ENCODE data around the gene TDP2.
"Not testable (repeated sequence)": the region's sequence is repeated elsewhere in the genome, so short reads cannot be mapped to it uniquely, and the experiment has no call there.

Gene TDP2

DNA sequence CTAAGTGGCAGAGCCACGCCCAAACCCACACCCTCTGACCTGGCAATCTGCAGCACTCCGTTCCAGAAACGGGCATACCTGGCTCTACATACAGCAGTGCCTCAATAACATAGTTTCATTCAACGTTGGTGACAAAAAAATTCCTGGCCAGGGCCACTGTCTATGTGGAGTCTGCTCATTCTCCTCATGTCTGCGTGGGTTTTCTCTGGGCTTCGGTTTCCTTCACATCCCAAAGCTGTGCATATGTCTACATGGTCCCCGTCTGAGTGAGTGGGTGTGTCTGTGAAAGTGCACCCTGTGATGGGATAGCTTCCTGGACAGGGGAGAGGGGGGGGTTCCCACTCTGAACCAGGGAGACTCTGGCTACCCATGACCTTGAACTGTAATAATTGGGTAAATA is 22.8 kb downstream of the TDP2 start:
- DNase-seq, result no peak

DNA sequence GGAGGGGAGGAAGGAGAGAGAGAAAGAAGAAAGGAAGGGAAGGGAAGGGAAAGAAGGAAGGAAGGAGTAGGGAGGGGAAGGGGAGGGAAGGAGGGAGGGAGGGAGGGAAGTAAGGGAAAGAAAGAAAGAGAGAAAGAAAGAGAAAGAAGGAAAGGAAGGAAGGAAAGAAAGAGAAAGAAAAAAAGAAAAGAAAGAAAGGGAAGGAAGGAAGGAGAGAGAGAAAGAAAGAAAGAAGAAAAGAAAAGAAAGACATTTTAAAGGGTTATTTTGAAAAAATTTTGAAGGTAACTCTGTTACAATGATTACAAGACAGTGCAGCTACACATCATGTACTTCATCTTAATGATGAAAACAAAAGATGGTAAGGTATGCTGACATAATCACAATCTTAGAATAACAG is 24.6 kb downstream of the TDP2 start:
- no peak for DNase-seq

DNA sequence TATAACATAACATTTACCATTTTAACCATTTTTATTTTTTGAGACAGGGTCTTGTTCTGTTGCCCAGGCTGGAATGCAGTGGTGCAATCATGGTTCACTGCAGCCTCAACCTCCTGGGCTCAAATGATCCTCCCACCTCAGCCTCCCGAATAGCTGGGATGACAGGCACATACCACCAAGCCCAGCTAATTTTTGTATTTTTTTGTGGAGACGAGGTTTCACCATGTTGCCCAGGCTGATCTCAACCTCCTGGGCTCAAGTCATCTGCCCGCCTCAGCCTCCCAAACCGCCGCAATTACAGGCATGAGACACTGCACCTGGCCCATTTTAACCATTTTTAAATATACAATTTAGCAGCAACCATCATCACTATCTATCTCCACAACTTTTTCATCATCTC is 26.1 kb downstream of the TDP2 start:
- DNase-seq, result not testable (repeated sequence)

DNA sequence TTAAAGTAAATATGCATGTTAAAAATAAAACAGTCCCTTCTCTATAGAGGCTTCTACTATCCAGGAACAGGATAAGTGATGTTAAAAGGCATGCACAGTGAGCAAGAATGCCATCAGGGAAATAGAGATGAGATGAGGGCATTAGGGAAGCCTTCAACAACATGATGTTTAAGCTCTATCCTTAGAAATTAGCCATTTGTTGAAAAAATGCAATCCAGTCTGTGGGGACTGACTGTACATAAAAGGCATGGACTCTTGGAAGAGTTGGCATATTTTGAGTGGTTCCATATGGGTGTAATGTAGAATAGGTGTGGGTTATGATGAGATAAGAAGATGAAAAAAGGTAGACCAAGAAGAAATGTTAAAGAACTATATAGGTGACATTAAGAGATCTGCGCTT is 26.5 kb downstream of the TDP2 start:
- DNase-seq, result no peak

DNA sequence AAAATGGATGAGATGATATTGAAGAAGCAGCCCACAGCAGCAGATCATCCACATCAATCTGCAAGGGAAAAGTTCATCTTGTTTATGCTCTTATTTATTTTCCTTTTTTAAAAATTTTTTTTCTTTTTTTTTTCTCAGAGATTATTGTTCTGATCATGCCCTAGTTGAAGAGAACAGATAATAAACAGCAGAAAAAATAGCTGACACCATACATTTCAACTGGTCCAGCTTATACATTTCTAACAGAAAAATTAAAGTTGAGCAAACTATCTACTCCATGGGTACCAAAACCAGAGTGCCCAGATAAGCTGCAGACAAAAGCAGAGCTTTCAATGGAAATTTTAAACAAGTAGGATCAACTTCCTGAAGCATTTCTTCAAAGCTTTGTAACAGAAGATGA is 30.0 kb downstream of the TDP2 start:
- DNase-seq, result no peak

DNA sequence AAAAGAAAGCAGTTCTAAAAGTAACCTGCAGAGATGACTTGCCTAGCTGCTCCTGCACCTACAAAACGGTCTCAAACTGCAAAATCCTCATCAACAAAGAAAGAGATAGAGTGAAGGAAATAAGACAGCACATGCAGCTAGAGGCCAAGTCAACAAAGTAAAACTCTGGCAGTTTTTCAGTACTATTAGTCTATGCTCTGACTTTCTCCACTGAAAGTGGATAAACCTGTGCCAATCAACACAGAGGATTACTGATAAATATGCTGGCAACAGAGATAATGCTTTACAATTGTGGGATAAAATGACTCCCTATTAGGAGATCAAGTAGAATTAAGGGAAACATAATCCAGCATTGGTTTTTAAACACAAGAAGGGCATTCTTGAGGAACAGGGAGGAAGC is 34.1 kb downstream of the TDP2 start:
- no peak for DNase-seq

DNA sequence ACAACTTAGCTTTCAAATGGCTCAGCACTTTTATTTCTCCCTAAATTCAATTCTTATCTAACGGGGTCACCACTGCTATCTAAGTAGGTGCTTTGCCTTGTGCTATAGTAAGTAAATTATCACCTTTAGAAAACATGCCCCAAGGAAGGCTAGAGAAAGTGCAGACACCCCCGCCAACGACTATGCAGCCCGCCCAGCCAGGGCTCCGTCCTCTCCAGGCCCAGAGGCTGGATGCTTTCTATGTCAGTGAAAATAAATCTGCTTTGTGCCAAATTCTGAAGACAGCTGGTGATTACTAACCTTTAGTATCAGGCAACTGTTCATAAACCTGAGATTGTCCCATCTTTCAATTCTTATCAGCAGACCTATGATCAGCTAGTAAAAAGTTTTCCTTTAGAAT is 35.0 kb downstream of the TDP2 start:
- DNase-seq, result no peak

DNA sequence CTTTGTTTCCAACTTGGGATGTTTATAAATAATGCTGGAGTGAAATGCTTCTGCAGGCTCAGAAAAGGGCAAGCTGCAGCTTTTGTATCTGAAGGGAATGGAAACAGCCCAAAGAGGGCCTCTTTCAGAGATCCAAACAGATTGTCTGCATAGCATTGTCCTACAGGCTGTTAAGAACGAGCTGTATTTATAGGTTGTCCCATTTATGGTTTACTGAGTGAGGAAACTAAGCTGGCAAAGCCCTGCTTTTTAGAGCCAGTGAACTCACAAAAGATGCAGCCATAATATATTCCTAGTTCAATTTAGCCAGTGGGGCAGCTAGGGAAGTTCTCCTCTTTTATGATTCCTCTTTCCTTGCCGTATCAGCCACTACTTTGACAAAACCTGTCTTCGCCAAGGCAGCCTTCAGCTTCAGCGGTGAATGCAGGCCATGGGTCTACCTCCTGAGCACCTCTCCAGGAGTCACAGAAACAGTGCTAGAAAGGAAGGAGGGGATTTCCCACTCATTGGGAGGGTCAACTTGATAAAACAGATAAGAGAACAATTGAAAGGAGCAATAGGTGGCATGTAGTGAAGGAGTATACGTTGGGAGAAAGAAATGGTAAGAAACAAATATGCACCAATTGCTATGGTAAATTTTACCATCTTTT is 35.7 kb downstream of the TDP2 start:
- no peak for DNase-seq

DNA sequence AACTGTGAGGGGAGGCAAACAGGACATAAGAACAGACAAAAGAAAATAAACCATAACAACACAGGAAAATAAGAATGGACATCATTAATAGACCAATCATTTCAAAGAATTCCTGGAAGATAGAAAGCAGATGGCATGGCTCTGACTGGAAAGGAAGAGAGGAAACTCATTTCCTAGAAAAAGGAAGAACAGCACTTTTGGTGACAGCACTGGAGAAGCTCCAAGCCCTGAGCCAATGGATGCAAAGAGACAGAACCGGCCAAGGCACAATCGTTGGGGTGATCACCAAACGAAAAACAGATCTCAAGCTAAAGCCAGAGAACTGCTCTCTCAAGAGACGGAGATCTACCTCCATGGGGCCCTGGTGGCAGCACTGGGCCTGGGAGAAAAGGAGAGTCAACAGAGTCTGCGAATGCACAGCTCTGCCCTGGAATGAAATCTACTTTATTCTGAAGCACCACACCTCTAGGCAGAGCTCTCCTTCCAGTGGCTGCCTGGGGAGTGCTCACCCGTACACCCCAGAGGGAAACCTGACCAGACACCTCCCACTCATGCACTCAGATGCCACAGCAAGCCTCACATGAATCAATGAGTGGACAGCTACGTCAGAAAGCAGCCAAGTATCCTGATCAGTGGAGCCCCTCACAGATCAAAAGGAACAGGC is 44.9 kb downstream of the TDP2 start:
- no peak for DNase-seq

DNA sequence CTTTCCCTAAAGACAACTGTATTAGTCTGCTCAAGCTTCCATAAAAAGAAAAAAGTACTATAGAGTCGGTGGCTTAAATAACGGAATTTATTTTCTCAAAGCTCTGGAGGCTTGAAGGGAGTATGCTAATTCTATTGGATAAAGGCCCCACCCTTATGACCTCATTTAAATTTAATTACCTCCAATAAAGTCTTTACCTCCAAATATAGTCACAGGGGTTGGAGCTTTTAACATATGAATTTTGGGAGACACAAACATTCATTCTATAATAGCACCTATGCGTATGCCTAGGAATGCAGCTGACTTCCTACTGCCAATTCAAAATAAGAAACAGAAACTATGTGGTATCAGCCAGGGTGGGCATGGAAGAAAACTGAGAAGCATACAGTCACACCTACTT is 46.1 kb downstream of the TDP2 start:
- no peak for DNase-seq

DNA sequence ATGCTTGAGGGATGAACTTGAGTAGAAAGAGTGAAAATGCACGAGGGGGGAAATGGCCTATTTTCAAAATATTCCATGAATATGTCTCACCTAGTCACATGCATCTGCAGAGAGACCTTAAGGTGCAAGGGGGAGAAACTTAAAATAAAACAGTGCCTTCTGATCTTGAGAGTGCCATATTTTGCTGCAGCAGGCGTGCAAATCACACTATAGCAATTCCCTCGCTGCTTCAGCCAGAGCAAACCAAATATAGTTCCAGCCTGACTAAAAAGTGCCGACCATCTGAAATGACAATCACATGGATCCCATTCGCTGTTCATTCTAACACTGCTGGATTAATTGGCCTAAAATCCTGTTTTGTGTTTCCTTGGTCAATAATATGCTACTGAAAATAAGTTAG is 47.0 kb downstream of the TDP2 start:
- no peak for DNase-seq

DNA sequence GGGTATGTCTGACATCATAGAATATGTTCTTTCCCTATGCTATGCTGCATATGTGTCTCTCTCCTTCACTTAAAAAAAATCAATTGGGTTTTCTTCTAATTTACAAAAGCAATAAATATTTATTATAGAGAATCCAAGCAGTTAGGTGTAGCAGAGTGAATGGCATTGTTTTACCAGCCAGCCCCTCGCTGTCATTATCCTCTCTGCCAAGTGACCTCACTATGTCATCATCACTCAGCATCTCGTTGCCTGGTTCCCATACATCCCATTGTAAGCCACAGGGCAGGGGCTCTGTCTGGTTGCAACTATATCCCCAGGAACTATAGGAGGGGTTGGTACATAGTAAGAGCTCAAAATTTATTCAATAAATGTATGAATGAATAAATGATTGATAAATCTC is 52.1 kb downstream of the TDP2 start:
- DNase-seq, result no peak

DNA sequence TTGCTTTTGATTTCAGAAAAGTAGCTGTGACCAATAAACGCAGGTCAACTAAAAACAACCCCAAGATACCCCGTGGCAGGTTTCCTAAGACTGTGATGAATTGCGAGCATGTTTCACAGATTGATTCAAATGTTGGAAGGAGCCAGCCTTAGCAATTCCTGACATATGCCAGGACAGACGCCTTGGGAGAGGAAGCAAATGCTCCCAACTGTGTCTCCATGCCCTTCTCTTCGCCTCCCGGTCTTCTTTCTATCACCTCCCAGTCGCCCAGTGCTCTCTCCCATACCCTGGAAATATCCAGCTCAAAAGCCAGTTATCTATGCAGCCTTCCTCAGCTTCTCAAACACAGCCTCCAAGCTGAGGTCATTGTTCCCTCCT is 52.7 kb downstream of the TDP2 start:
- no peak for DNase-seq

DNA sequence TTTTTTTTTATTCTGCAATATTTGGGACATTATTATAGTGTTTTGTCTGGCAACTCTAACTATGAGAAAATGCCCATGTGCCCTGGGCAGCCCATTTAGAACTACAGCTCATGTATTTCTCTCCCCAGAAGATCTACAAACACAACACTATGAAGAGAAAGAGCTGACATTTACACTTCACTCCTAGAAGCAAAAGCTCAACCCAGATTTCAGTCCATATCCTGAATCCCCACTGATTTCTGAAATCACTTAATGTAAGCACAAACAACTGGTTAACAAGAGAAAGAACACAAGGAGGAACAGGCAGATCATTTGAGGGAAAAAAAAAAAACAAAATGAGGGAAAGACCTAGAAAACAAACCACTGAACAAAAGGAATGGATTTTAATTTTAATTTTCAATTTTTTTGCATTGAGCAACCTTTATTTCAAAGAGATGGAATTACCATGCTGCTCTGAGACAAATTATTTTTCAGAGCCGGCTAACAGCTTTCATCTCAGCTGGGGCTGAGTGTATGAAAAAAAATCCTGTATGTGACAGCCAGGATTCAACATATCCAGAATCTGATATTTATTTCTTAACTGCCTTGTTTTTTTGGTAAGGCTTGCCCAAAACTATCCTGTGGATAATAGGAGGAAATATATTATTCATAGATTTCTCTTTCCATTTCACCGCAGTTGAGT is 53.2 kb downstream of the TDP2 start:
- DNase-seq, result no peak

DNA sequence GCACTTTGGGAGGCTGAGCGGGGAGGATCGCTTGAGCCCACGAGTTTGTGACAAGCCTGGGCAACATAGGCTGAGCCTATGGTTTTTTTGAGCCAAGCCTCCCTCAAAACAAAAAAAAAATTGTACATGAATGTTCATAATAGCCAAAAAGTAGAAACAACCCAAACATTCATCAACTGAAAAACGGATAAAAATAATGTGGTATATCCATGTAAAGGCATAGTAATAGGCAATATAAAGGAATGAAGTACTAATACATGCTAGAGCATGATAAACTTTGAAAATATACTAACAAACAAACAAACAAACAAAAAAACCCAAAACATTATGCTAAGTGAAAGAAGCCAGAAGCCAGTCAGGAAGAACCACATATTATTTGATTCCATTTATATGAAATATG is 56.0 kb downstream of the TDP2 start:
- DNase-seq, result no peak

DNA sequence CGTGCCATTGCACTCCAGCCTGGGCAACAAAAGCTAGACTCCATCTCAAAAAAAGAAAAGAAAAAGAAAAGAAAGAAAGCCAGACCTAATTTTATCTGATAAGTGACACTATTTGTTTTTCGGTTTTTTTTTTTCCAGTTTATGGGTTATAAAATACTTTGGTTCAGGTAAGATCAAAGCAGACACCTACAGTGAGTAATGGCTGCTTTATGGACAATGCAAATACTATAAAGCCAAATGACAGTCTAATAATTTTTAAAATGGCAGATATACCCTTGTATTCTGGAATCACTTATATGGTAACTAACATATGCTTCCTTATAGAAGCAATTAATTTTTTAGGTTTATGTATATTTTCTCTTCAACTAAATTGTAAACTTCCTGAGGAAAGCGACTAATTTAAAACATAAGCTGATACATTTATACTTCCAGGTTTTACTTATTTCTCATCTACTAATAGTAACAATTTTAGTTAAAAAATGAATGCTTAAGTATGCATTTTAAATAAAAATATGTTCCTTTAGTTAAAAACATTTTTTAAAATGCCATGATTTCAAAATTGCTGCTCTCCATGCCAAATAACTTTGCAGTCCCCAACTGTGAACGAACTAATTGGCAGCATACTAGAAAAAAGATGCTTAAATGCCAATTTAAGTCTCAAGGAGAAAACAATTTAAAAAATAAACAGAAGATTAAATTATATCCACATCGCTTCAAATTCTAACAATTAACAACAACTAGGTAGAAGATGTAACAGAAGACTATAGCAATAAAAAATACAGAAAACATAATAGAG is 59.2 kb downstream of the TDP2 start:
- no peak for DNase-seq

DNA sequence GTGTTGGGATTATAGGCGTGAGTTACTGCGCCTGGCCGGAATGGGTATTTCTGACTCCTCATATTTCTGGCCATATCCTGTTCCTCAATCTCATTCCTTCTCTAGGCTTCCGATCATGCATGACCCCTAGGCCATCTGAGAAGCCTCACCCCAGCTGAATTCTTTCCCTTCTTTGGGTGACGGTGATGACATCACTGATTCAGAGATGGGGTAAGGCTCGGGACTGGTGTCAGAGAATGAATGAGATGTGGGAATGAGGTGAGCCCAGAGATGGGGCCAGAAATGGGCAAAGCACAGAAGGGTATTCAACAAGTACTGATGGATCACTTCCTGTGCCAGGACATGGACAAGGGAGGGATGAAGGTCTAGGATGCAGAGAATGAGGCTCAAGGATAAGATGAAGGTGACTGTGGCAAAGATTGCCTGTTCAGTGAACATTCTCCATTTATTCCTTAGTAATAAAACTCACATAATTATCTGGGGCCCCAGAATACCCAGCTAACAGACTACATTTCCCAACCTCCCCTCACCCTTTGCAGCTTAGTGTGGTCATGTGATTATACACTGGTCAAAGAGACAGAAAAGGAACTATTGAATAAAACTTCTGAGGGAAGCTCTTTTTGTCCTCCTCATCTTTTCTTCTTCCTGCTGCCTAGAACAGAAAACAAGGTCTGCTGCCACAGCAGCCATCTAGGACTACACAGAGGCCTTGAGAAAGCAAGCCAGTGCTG is 60.3 kb downstream of the TDP2 start:
- DNase-seq, result no peak

DNA sequence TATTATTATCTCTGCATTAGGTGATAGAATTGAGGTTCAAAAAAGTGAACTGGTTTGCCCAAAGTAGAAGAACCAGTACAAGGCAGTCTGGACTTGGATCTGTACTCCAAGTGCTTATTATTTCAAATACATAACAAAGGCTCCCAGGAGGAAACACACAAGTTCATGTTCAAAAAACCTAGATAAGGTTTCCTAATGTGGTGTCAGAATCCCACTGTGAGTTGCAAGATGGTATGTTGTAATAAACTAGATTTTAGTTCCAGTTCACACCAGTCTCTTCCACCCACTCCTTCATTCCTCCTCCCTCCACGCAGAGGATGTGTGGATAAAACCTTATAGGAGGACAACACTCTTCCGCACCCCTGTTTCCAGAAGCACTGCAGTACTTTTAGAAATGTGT is 63.5 kb downstream of the TDP2 start:
- DNase-seq, result no peak

DNA sequence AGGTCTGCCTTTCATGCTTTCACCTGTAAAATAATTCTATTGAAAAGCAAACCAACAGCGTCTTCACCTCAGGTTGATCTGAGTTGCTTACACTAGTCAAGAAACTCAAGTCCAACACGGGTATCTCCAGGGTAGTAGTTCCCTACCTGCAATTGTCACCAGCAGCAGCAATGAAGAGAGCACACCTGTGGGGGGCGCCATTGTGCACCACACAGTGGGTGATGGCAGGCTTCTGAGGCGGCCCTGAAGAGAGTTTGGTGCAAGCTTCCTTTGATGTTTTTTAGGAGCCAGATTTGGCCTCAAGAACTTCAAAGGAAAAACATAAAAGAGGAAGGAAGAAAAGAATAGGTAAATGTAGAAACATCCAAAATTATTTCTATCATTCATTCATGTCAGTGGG is 65.8 kb downstream of the TDP2 start:
- DNase-seq, result no peak
